Esophagus muscularis mucosa (tissue), 4 donors: Measurements from ENCODE around the gene GPAT2.
"Not testable (repeated sequence)": the region's sequence is repeated elsewhere in the genome, so short reads cannot be mapped to it uniquely, and the experiment has no call there.

Experiments used
- EP300 ChIP-seq: sonication (generic); formaldehyde crosslinking; IDR thresholded peaks from one replicate; pipeline ENCODE4 v1.6.1; 2017; ENCODE audit warnings: antibody characterized with exemption
- POLR2A ChIP-seq: fragments of 450-650 bp; IDR thresholded peaks from one replicate; pipeline ENCODE4 v1.6.1; 2017; ENCODE audit warnings: antibody characterized with exemption, moderate library complexity, mild to moderate bottlenecking, low read depth
- POLR2AphosphoS5 ChIP-seq, 2 donors: sonication (generic); formaldehyde crosslinking; IDR thresholded peaks; one replicate each; pipeline ENCODE4 v1.6.1; 2017; ENCODE audit warnings: antibody characterized with exemption in 2 of 2
- TF ChIP-seq, protein P1 (sequence below), 3 experiments: fragments of 200-600 bp in 2 of 3; fragments of 450-650 bp in 1 of 3; sonication (generic) in 2 of 3; IDR thresholded peaks; one replicate each; pipeline ENCODE4 v1.5.1; 2017 to 2019; ENCODE audit warnings: antibody characterized with exemption in 3 of 3, mild to moderate bottlenecking in 2 of 3, moderate library complexity in 1 of 3

DNA sequence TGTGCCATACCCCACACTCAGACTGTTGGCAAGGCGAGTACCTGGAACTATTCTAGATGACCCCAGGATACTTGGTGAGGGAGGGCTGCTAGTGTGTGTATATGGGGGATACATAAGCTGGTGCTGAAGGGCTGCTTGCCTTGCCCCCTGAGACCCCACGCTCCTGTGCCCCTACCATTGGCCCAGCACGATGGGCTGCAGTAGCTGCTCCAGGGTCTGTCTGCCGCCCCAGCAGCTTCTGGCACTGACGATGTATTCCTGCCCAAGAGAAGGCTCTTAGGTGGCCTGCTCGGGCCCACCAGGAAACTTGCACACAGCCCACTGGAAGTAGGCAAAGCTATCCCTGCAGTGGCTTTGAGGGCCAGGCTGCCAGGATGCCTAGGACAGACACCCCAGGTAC, 9.0 kb downstream of the GPAT2 start:
- TF ChIP-seq, protein P1, sequence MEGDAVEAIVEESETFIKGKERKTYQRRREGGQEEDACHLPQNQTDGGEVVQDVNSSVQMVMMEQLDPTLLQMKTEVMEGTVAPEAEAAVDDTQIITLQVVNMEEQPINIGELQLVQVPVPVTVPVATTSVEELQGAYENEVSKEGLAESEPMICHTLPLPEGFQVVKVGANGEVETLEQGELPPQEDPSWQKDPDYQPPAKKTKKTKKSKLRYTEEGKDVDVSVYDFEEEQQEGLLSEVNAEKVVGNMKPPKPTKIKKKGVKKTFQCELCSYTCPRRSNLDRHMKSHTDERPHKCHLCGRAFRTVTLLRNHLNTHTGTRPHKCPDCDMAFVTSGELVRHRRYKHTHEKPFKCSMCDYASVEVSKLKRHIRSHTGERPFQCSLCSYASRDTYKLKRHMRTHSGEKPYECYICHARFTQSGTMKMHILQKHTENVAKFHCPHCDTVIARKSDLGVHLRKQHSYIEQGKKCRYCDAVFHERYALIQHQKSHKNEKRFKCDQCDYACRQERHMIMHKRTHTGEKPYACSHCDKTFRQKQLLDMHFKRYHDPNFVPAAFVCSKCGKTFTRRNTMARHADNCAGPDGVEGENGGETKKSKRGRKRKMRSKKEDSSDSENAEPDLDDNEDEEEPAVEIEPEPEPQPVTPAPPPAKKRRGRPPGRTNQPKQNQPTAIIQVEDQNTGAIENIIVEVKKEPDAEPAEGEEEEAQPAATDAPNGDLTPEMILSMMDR (IDR thresholded peaks at IDR 0.05): not testable (repeated sequence)
- TF ChIP-seq POLR2A; POLR2AphosphoS5 (IDR thresholded peaks at IDR 0.05); EP300: not testable (repeated sequence)
